ENCODE results near the gene PTPRQ.

DNA sequence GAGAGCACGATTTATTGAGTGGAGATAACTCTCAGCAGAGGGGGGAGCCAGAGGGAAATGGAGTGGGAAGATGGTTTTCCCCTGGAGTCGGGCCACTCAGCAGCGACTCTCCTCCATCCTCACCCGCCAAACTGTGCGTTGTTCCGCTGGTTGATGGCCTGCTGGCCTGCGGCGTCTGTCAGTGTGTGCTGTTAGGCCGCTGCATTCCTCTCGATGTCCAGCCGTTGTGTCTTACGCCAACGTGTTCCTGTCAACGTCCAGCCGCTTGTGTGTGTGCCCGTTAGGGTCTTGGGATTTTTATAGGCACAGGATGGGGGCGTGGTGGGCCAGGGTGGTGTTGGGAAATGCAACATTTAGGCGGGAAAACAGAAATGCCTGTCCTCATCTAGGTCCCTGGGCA is 69.2 kb downstream of the PTPRQ start:
- no peak for TF ChIP-seq ZNF549 (tag by site-specific recombination; IDR thresholded peaks at IDR 0.05)
- no peak for TF ChIP-seq TCF7L2 (IDR thresholded peaks at IDR 0.05; ENCODE audit: borderline replicate concordance, low read depth, low read length)
- TF ChIP-seq, protein P1, sequence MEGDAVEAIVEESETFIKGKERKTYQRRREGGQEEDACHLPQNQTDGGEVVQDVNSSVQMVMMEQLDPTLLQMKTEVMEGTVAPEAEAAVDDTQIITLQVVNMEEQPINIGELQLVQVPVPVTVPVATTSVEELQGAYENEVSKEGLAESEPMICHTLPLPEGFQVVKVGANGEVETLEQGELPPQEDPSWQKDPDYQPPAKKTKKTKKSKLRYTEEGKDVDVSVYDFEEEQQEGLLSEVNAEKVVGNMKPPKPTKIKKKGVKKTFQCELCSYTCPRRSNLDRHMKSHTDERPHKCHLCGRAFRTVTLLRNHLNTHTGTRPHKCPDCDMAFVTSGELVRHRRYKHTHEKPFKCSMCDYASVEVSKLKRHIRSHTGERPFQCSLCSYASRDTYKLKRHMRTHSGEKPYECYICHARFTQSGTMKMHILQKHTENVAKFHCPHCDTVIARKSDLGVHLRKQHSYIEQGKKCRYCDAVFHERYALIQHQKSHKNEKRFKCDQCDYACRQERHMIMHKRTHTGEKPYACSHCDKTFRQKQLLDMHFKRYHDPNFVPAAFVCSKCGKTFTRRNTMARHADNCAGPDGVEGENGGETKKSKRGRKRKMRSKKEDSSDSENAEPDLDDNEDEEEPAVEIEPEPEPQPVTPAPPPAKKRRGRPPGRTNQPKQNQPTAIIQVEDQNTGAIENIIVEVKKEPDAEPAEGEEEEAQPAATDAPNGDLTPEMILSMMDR (tag by site-specific recombination; IDR thresholded peaks at IDR 0.05): no peak
- TF ChIP-seq, protein P2, sequence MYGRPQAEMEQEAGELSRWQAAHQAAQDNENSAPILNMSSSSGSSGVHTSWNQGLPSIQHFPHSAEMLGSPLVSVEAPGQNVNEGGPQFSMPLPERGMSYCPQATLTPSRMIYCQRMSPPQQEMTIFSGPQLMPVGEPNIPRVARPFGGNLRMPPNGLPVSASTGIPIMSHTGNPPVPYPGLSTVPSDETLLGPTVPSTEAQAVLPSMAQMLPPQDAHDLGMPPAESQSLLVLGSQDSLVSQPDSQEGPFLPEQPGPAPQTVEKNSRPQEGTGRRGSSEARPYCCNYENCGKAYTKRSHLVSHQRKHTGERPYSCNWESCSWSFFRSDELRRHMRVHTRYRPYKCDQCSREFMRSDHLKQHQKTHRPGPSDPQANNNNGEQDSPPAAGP (tag by site-specific recombination; IDR thresholded peaks at IDR 0.05): no peak
- no peak for TF ChIP-seq ZNF24 (tag by site-specific recombination; IDR thresholded peaks at IDR 0.05)
- no peak for TF ChIP-seq ZNF132 (tag by site-specific recombination; IDR thresholded peaks at IDR 0.05; ENCODE audit: borderline replicate concordance)
- TF ChIP-seq BCL11A (tag by site-specific recombination; IDR thresholded peaks at IDR 0.05; ENCODE audit: low read depth): no peak
- TF ChIP-seq ZNF776 (tag by site-specific recombination; IDR thresholded peaks at IDR 0.05; ENCODE audit: borderline replicate concordance): no peak
- no peak for TF ChIP-seq ZNF169 (tag by site-specific recombination; IDR thresholded peaks at IDR 0.05)
- no peak for TF ChIP-seq KLF10 (tag by site-specific recombination; IDR thresholded peaks at IDR 0.05)
- no peak for TF ChIP-seq GLI4 (tag by site-specific recombination; IDR thresholded peaks at IDR 0.05)
- no peak for TF ChIP-seq IKZF3 (tag by site-specific recombination; IDR thresholded peaks at IDR 0.05)
- no peak for TF ChIP-seq ATF2 (tag by site-specific recombination; IDR thresholded peaks at IDR 0.05; ENCODE audit: low read depth)

All from HEK293 (cell line).